Bronchial epithelial cell (primary cell): ENCODE results near the gene ASPSCR1. TPM values are rescaled to one million over a fixed set of nuclear protein-coding genes. Genes with fewer than 3 reads are reported as not detected.

Experiments used
- DNase-seq: peaks from one replicate; pipeline ENCODE4 v3.0.0-alpha.2; 2010; ENCODE audit warnings: low read depth
- FAIRE-seq: peaks from 2 replicates; lab custom pipeline; 2011; peaks lifted over from hg19 to GRCh38; lab: Jason Lieb, UNC
- H3K27me3 ChIP-seq: 2 replicates; pipeline ENCODE4 v1.5.1; 2011; ENCODE audit warnings: low read length; ENCODE audit not compliant: control insufficient read depth, insufficient read depth
- H3K36me3 ChIP-seq: 2 replicates; pipeline ENCODE4 v1.5.1; 2011; ENCODE audit warnings: low read length; ENCODE audit not compliant: control insufficient read depth, insufficient read depth
- H3K4me3 ChIP-seq: 2 replicates; pipeline ENCODE4 v1.5.1; 2011; ENCODE audit warnings: mild to moderate bottlenecking, low read depth, low read length, control low read depth
- CTCF ChIP-seq: IDR thresholded peaks from 2 replicates; pipeline ENCODE4 v1.5.1; 2011; ENCODE audit warnings: mild to moderate bottlenecking, moderate library complexity, low read length, control low read depth, inconsistent platforms; ENCODE audit not compliant: insufficient read depth, severe bottlenecking
- total RNA-seq: library from RNA; depleted of rRNA; stranded (reverse); fragments of >200 nt; gene quantifications from 2 replicates; pipeline ENCODE4 v1.2.1, GENCODE V29; 2014

ASPSCR1 gene
- total RNA-seq, 1 donor from 2014 or later, result 22.6 TPM

- DNase-seq, result no peak
- no peak for TF ChIP-seq CTCF
- FAIRE-seq, result no peak
Observed at GRCh38 chr17:81961521-81962498, 15.6 kb upstream of the ASPSCR1 start.

GRCh38 chr17:81962499-81963441, 14.7 kb upstream of the ASPSCR1 start:
- Histone ChIP-seq H3K4me3 (no peak overlapping the region), H3K36me3 (no peaks in the 10 kb centered on the region), H3K27me3 (peaks cover 42% of the 10 kb centered on the region)
- FAIRE-seq, result no peak
- TF ChIP-seq CTCF, result no peak
- DNase-seq, result no peak

More at GRCh38 chr17:81961521-81962498, 15.6 kb upstream of the ASPSCR1 start:
- no peaks in the 10 kb centered on the region for H3K36me3 ChIP-seq
- peaks cover 42% of the 10 kb centered on the region for H3K27me3 ChIP-seq
- no peak overlapping the region for H3K4me3 ChIP-seq

- Histone ChIP-seq H3K4me3 (no peak overlapping the region), H3K36me3 (no peaks in the 10 kb centered on the region), H3K27me3 (peaks cover 28% of the 10 kb centered on the region)
- no peak for TF ChIP-seq CTCF
- FAIRE-seq (no peak), DNase-seq (no peak)
Observed at GRCh38 chr17:81964081-81964849, 13.2 kb upstream of the ASPSCR1 start.

GRCh38 chr17:81966343-81967243, 10.8 kb upstream of the ASPSCR1 start:
- Histone ChIP-seq H3K4me3 (no peak overlapping the region), H3K36me3 (no peaks in the 10 kb centered on the region), H3K27me3 (peaks cover 18% of the 10 kb centered on the region)
- FAIRE-seq (no peak), DNase-seq (no peak)
- no peak for TF ChIP-seq CTCF

- TF ChIP-seq CTCF, result no peak
- Histone ChIP-seq H3K36me3 (no peaks in the 10 kb centered on the region), H3K4me3 (no peak overlapping the region), H3K27me3 (peaks cover 14% of the 10 kb centered on the region)
- DNase-seq (no peak), FAIRE-seq (no peak)
Observed at GRCh38 chr17:81967244-81967532, 10.2 kb upstream of the ASPSCR1 start.
